Caco-2 (cell line): ENCODE results near the gene C2CD3. TPM values are rescaled to one million over a fixed set of nuclear protein-coding genes. Genes with fewer than 3 reads are reported as not detected.

Source experiments
- BruUV-seq: library from RNA; stranded (reverse); fragments of 400-500 nt; replicated peaks from 2 replicates; lab custom pipeline; 2021; lab: Mats Ljungman, UMichigan
- CTCF ChIA-PET: fragments of 300-600 bp; sonication (Branson Sonifier 250); formaldehyde crosslinking; loops from one replicate; lab custom pipeline; 2022; ENCODE audit warnings: antibody characterized with exemption; lab: Charles Lee
- POLR2A ChIA-PET: fragments of 300-600 bp; sonication (Branson Sonifier 250); formaldehyde crosslinking; loops from one replicate; lab custom pipeline; 2022; ENCODE audit warnings: antibody characterized with exemption; lab: Charles Lee
- DNase-seq, 2 experiments: peaks; one replicate each; pipeline versions ENCODE4 v3.0.0 to v3.0.0-alpha.2; 2020 to 2022
- H3K27me3 ChIP-seq: replicated peaks from 2 replicates; pipeline ENCODE4 v1.6.0; 2011; ENCODE audit warnings: low read length; ENCODE audit not compliant: control insufficient read depth, insufficient read depth
- H3K36me3 ChIP-seq: 2 replicates; pipeline ENCODE4 v1.5.1; 2011; ENCODE audit warnings: low read length; ENCODE audit not compliant: control insufficient read depth, insufficient read depth
- H3K4me1 ChIP-seq: fragments of 250-450 bp; sonication (Bioruptor Pico); 2 replicates; pipeline ENCODE4 v1.5.1; 2020; ENCODE audit warnings: mild to moderate bottlenecking
- H3K4me3 ChIP-seq: 2 replicates; pipeline ENCODE4 v1.5.1; 2011; ENCODE audit warnings: low read depth, mild to moderate bottlenecking, control low read depth, low read length
- H3K9me3 ChIP-seq: fragments of 250-450 bp; sonication (Bioruptor Pico); 2 replicates; pipeline ENCODE4 v1.5.1; 2020; ENCODE audit warnings: mild to moderate bottlenecking, moderate library complexity
- H3K27ac Mint-ChIP-seq: one replicate; pipeline ENCODE4 v1.8.0; 2022; ENCODE audit warnings: mixed read lengths; ENCODE audit not compliant: unreplicated experiment
- H3K27me3 Mint-ChIP-seq: one replicate; pipeline ENCODE4 v1.8.0; 2022; ENCODE audit warnings: mixed read lengths; ENCODE audit not compliant: insufficient read depth, unreplicated experiment
- H3K36me3 Mint-ChIP-seq: one replicate; pipeline ENCODE4 v1.8.0; 2022; ENCODE audit warnings: mild to moderate bottlenecking, mixed read lengths; ENCODE audit not compliant: insufficient read depth, unreplicated experiment
- H3K4me1 Mint-ChIP-seq: one replicate; pipeline ENCODE4 v1.8.0; 2022; ENCODE audit warnings: low read depth, mixed read lengths; ENCODE audit not compliant: unreplicated experiment
- H3K4me3 Mint-ChIP-seq: one replicate; pipeline ENCODE4 v1.8.0; 2022; ENCODE audit warnings: mild to moderate bottlenecking, moderate library complexity, mixed read lengths; ENCODE audit not compliant: unreplicated experiment
- H3K9me3 Mint-ChIP-seq: one replicate; pipeline ENCODE4 v1.8.0; 2022; ENCODE audit warnings: mixed read lengths; ENCODE audit not compliant: unreplicated experiment
- CTCF ChIP-seq, 2 experiments: fragments of 200-600 bp in 1 of 2; IDR thresholded peaks; 1 replicate in 1 of 2; 2 replicates in 1 of 2; pipeline versions ENCODE4 v1.5.1 to v1.8.0; 2011 to 2022; ENCODE audit warnings: antibody characterized with exemption in 1 of 2, control low read depth in 1 of 2, inconsistent platforms in 1 of 2, low read depth in 1 of 2, low read length in 1 of 2, mild to moderate bottlenecking in 1 of 2, moderate library complexity in 1 of 2; ENCODE audit not compliant: insufficient read depth in 1 of 2, severe bottlenecking in 1 of 2, unreplicated experiment in 1 of 2
- intact Hi-C: fragments of 100-400 bp; cut with micrococcal nuclease; formaldehyde crosslinking; loops from one replicate; pipeline ENCODE4 v1.10.0; 2022; ENCODE audit not compliant: unreplicated experiment
- total RNA-seq: library from RNA; stranded (reverse); gene quantifications from 2 replicates; pipeline ENCODE4 v1.2.3, GENCODE V29; 2022

Gene C2CD3
- total RNA-seq, 1 experiment from 2014 or later = 47.5 TPM

- BruUV-seq = no TSS peak
- Histone ChIP-seq H3K4me3 (no peak overlapping the region), H3K4me1 (no peaks in the 10 kb centered on the region), H3K9me3 (no peaks in the 10 kb centered on the region), H3K27me3 (no peaks in the 10 kb centered on the region), H3K36me3 (no peaks in the 10 kb centered on the region)
- H3K4me1 Mint-ChIP-seq = no peaks in the 10 kb centered on the region
- H3K27me3 Mint-ChIP-seq = no peaks in the 10 kb centered on the region
- no peak overlapping the region for H3K4me3 Mint-ChIP-seq
- no peaks in the 10 kb centered on the region for H3K9me3 Mint-ChIP-seq
- CTCF ChIA-PET = no interaction called here
- no peak for DNase-seq
- POLR2A ChIA-PET = no interaction called here
- no peak overlapping the region for H3K27ac Mint-ChIP-seq
- intact Hi-C loops = no loop called here
- no peak for TF ChIP-seq CTCF (IDR thresholded peaks at IDR 0.05; ENCODE audit: insufficient read depth in 1 of 2, low read depth in 1 of 2, low read length in 1 of 2, severe bottlenecking in 1 of 2, unreplicated experiment in 1 of 2)
- H3K36me3 Mint-ChIP-seq = peaks cover 6% of the 10 kb centered on the region
These were observed 120.3 kb downstream of the C2CD3 start for GRCh38 chr11:74050465-74050864.

DNA sequence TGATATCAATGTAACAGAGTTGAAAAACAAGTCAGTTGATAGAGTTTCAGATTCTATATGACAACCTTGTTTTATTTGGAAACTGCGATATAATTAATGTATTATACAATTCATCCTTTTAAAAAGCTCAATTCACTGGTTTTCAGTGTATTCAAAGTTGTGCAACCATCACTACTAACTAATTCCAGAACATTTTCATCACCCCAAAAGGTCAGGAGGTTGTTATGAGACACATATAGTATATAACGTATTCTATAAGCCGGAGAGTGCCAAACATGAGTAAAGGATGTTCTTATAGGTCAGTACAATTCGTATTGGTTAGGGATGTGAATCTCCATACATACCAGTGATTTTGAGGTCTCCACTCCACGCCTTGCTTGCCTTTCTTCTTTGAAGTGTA lies 121.8 kb downstream of the C2CD3 start:
- H3K27me3 ChIP-seq = no peaks in the 10 kb centered on the region
- Mint-ChIP-seq H3K4me1 (no peaks in the 10 kb centered on the region), H3K4me3 (no peak overlapping the region), H3K27ac (no peak overlapping the region), H3K36me3 (peaks cover 6% of the 10 kb centered on the region), H3K9me3 (no peaks in the 10 kb centered on the region), H3K27me3 (no peaks in the 10 kb centered on the region)
- no peak for TF ChIP-seq CTCF (IDR thresholded peaks at IDR 0.05; ENCODE audit: insufficient read depth in 1 of 2, low read depth in 1 of 2, low read length in 1 of 2, severe bottlenecking in 1 of 2, unreplicated experiment in 1 of 2)
- BruUV-seq = no TSS peak
- POLR2A ChIA-PET = no interaction called here
- no peaks in the 10 kb centered on the region for H3K36me3 ChIP-seq
- intact Hi-C loops = no loop called here
- H3K4me3 ChIP-seq = no peak overlapping the region
- H3K4me1 ChIP-seq = no peaks in the 10 kb centered on the region
- CTCF ChIA-PET = no interaction called here
- no peak for DNase-seq
- no peaks in the 10 kb centered on the region for H3K9me3 ChIP-seq

DNA sequence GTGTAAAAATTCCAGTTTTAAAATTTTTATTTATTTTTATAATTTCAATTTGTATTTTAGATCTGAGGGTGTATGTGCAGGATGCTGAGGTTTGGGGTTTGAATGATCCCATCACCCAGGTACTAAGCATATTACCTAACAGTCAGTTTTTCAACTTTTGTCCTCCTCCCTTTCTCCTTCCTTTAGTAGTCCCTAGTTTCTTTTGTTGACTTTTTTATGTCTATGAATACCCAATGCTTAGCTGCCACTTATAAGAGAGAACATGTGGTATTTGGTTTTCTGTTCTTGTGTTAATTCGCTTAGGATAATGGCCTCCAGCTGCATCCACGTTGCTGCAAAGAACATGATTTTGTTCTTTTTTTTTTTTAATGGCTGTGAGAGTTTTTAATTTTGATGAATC lies 126.3 kb downstream of the C2CD3 start:
- no peaks in the 10 kb centered on the region for H3K4me1 Mint-ChIP-seq
- CTCF ChIA-PET = no interaction called here
- peaks cover 8% of the 10 kb centered on the region for H3K36me3 Mint-ChIP-seq
- no peak for DNase-seq
- H3K4me3 Mint-ChIP-seq = no peak overlapping the region
- H3K27me3 Mint-ChIP-seq = no peaks in the 10 kb centered on the region
- no peaks in the 10 kb centered on the region for H3K36me3 ChIP-seq
- H3K27me3 ChIP-seq = no peaks in the 10 kb centered on the region
- H3K9me3 Mint-ChIP-seq = no peaks in the 10 kb centered on the region
- no peak overlapping the region for H3K4me3 ChIP-seq
- H3K27ac Mint-ChIP-seq = no peak overlapping the region
- intact Hi-C loops = no loop called here
- TF ChIP-seq CTCF (IDR thresholded peaks at IDR 0.05; ENCODE audit: insufficient read depth in 1 of 2, low read depth in 1 of 2, low read length in 1 of 2, severe bottlenecking in 1 of 2, unreplicated experiment in 1 of 2) = no peak
- H3K4me1 ChIP-seq = no peaks in the 10 kb centered on the region
- POLR2A ChIA-PET = no interaction called here
- BruUV-seq = no TSS peak
- no peaks in the 10 kb centered on the region for H3K9me3 ChIP-seq
